ENCODE measurements around the gene MRPL44.

- TF ChIP-seq CTCF (IDR thresholded peaks at IDR 0.05) (no peak), ZFX (IDR thresholded peaks at IDR 0.05; ENCODE audit: borderline replicate concordance) (no peak)
Observed at GRCh38 chr2:223934870-223935269, 22.4 kb upstream of the MRPL44 start.
